H1 (cell line): ENCODE measurements around the gene CPLANE1. TPM values are rescaled to one million over a fixed set of nuclear protein-coding genes. Genes with fewer than 3 reads are reported as not detected.

Experiments
- CHD7 ChIP-seq: fragments of 300-600 bp; sonication (generic); IDR thresholded peaks from 2 replicates; pipeline ENCODE4 v1.7.1; 2012; ENCODE audit warnings: low read length, moderate library complexity, mild to moderate bottlenecking, inconsistent platforms; ENCODE audit not compliant: insufficient replicate concordance
- EZH2 ChIP-seq: fragments of 200-600 bp; sonication (generic); IDR thresholded peaks from 2 replicates; pipeline ENCODE4 v1.7.1; 2012; ENCODE audit warnings: low read depth, mild to moderate bottlenecking, moderate library complexity, low read length, inconsistent platforms; ENCODE audit not compliant: severe bottlenecking
- SP2 ChIP-seq: IDR thresholded peaks from 2 replicates; pipeline ENCODE4 v1.6.1; 2012; ENCODE audit warnings: mild to moderate bottlenecking, low read length, inconsistent platforms
- polyA plus RNA-seq, 7 experiments: library from polyadenylated mRNA; depleted of rRNA in 3 of 7; stranded (reverse) in 5 of 7; unstranded in 2 of 7; fragments of >200 nt in 5 of 7; fragments of 200-250 nt in 2 of 7; gene quantifications; 1 replicate in 5 of 7; 2 replicates in 1 of 7; 4 replicates in 1 of 7; pipeline versions ENCODE4 v1.2.1 to v1.2.3, GENCODE V29; 2011 to 2013; ENCODE audit warnings: missing spikeins in 2 of 7, mixed read lengths in 2 of 7
- total RNA-seq: library from RNA; stranded (reverse); fragmentation: NEBNext Ultra II Directional; extraction: Animal tissue kit (Norgen Biotek cat#: 25700); gene quantifications from 2 replicates; pipeline ENCODE4 v1.2.1, GENCODE V29; 2021

CPLANE1 gene
- total and polyA plus RNA-seq, 2 of the 8 experiments (the other 6 are each of a cell fraction or from before 2014, with no cell fraction given) = 2.2 to 8.8 TPM

DNA sequence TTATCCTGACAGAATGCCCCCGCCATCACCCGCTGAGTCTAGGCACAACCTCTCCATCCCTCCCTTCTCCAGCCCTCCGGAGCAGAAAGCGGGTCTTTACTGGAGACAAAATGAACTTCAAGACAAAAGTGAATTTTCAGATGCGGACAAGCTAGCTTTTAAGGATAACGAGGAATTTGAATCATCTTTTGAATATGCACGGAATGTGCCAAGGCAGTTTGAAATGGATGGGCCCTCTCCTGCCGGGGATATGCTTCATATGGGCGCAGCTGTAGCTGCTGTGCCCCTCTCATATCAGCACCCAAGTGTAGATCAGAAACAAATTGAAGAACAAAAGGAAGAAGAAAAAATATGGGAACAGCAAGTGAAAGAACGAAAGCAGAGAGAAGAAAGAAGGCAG lies 37.5 kb downstream of the CPLANE1 start (continued):
- TF ChIP-seq CHD7 = no peak
- TF ChIP-seq EZH2 = no peak
- no peak for TF ChIP-seq SP2
